HG02973 (cell line): ENCODE measurements around the gene UBE2N.
"Not testable (repeated sequence)": the region's sequence is repeated elsewhere in the genome, so short reads cannot be mapped to it uniquely, and the experiment has no call there.

ENCODE experiments used
- ATAC-seq: cut with Tn5 transposase; IDR thresholded peaks from one replicate; pipeline ENCODE4 v1.9.1; 2021; ENCODE audit warnings: moderate library complexity; ENCODE audit not compliant: unreplicated experiment

UBE2N gene

GRCh38 chr12:93381976-93382437, 59.7 kb downstream of the UBE2N start:
- ATAC-seq, result not testable (repeated sequence)

GRCh38 chr12:93381161-93381975, 60.4 kb downstream of the UBE2N start:
- no peak for ATAC-seq

GRCh38 chr12:93380480-93381121, 61.1 kb downstream of the UBE2N start:
- ATAC-seq, result no peak

GRCh38 chr12:93379981-93380361, 61.8 kb downstream of the UBE2N start:
- ATAC-seq, result no peak

GRCh38 chr12:93379326-93379980, 62.3 kb downstream of the UBE2N start:
- no peak for ATAC-seq

- ATAC-seq, result no peak
Observed at GRCh38 chr12:93378998-93379325, 62.8 kb downstream of the UBE2N start.

GRCh38 chr12:93378196-93378997, 63.4 kb downstream of the UBE2N start:
- ATAC-seq, result peak; percentile 27

- peak; percentile 59 for ATAC-seq
Observed at GRCh38 chr12:93377252-93378195, 64.2 kb downstream of the UBE2N start, which contains the start of gene NUDT4. NUDT4 (plus strand) TSS chr12:93377925; CDS start chr12:93378323, 398 bp downstream.

- ATAC-seq, result no peak
Observed at GRCh38 chr12:93376436-93377251, 65.1 kb downstream of the UBE2N start.

- ATAC-seq, result no peak
Observed at GRCh38 chr12:93375906-93376305, 65.8 kb downstream of the UBE2N start.

GRCh38 chr12:93373961-93374656, 67.6 kb downstream of the UBE2N start:
- no peak for ATAC-seq

- ATAC-seq, result no peak
Observed at GRCh38 chr12:93370947-93371346, 70.8 kb downstream of the UBE2N start.

- ATAC-seq, result no peak
Observed at GRCh38 chr12:93369505-93369904, 72.2 kb downstream of the UBE2N start.

GRCh38 chr12:93368766-93369165, 73.0 kb downstream of the UBE2N start:
- ATAC-seq, result no peak

GRCh38 chr12:93366422-93366821, 75.3 kb downstream of the UBE2N start:
- ATAC-seq, result no peak

- ATAC-seq, result no peak
Observed at GRCh38 chr12:93365616-93366405, 75.9 kb downstream of the UBE2N start.

GRCh38 chr12:93363841-93364297, 77.9 kb downstream of the UBE2N start:
- peak; percentile 64 for ATAC-seq
